ENCODE measurements around the gene AMHR2.

AMHR2 gene

GRCh38 chr12:53479331-53479730 is 55.7 kb downstream of the AMHR2 start:
- CTCF ChIA-PET: interaction anchor here (0.6 to 1.8 kb wide), 3 partner anchors 14 to 127 kb away, joined by 3 to 14 read pairs (median 4); no protein-coding TSS in a partner anchor
- Histone ChIP-seq H3K4me1 (ENCODE audit: control insufficient read depth, insufficient read depth, low read length) (no peaks in the 10 kb centered on the region), H3K36me3 (ENCODE audit: control insufficient read depth in 2 of 2, insufficient read depth in 1 of 2, low read length in 2 of 2) (peaks cover 57 to 98% of the 10 kb centered on the region in 2 experiments), H3K27ac (ENCODE audit: extremely low read depth, low read depth, low read length) (no peak overlapping the region), H3K4me3 (ENCODE audit: low read depth, low read length) (no peak overlapping the region), H3K9me3 (ENCODE audit: control insufficient read depth, insufficient read depth, low read depth, low read length) (no peaks in the 10 kb centered on the region)
- POLR2A ChIA-PET: interaction anchor here (0.6 to 1.2 kb wide), 2 partner anchors 11 to 29 kb away, joined by 3 to 4 read pairs; no protein-coding TSS in a partner anchor
- no peak for TF ChIP-seq EGR2 (tag by site-specific recombination; IDR thresholded peaks at IDR 0.05; ENCODE audit: low read depth)
- no peak for TF ChIP-seq HOXC10 (CRISPR knock-in tag; IDR thresholded peaks at IDR 0.05)
- TF ChIP-seq, protein P1, sequence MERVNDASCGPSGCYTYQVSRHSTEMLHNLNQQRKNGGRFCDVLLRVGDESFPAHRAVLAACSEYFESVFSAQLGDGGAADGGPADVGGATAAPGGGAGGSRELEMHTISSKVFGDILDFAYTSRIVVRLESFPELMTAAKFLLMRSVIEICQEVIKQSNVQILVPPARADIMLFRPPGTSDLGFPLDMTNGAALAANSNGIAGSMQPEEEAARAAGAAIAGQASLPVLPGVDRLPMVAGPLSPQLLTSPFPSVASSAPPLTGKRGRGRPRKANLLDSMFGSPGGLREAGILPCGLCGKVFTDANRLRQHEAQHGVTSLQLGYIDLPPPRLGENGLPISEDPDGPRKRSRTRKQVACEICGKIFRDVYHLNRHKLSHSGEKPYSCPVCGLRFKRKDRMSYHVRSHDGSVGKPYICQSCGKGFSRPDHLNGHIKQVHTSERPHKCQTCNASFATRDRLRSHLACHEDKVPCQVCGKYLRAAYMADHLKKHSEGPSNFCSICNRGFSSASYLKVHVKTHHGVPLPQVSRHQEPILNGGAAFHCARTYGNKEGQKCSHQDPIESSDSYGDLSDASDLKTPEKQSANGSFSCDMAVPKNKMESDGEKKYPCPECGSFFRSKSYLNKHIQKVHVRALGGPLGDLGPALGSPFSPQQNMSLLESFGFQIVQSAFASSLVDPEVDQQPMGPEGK (tag by site-specific recombination; IDR thresholded peaks at IDR 0.05): no peak
- no peak for TF ChIP-seq ZBTB48 (tag by site-specific recombination; IDR thresholded peaks at IDR 0.05)
- no peak for TF ChIP-seq ZNF677 (tag by site-specific recombination; IDR thresholded peaks at IDR 0.05)
- no peak for TF ChIP-seq BCL11A (tag by site-specific recombination; IDR thresholded peaks at IDR 0.05; ENCODE audit: low read depth)
- no peak for TF ChIP-seq ZNF146 (tag by site-specific recombination; IDR thresholded peaks at IDR 0.05)
- no peak for TF ChIP-seq RBAK (tag by site-specific recombination; IDR thresholded peaks at IDR 0.05)
- no peak for TF ChIP-seq ZNF518A (tag by site-specific recombination; conservative IDR thresholded peaks at IDR 0.05; ENCODE audit: low read depth)
- no peak for TF ChIP-seq ZNF580 (tag by site-specific recombination; IDR thresholded peaks at IDR 0.05)
- TF ChIP-seq ZNF623 (tag by site-specific recombination; IDR thresholded peaks at IDR 0.05): no peak
- TF ChIP-seq MYNN (tag by site-specific recombination; IDR thresholded peaks at IDR 0.05; ENCODE audit: borderline replicate concordance): no peak
- TF ChIP-seq ZSCAN23 (tag by site-specific recombination; IDR thresholded peaks at IDR 0.05): no peak
- no peak for TF ChIP-seq OSR2 (tag by site-specific recombination; IDR thresholded peaks at IDR 0.05)
- no peak for TF ChIP-seq ZBTB20 (tag by site-specific recombination; IDR thresholded peaks at IDR 0.05)
- no peak for TF ChIP-seq ZBTB6 (tag by site-specific recombination; IDR thresholded peaks at IDR 0.05)

All from HEK293 (cell line).